SU-DHL-6 (cell line): Measurements from ENCODE around the gene ELOB.

Experiments
- EZH2phosphoT487 ChIP-seq: fragments of 200-600 bp; sonication (generic), shearing (Covaris generic); conservative IDR thresholded peaks from 2 replicates; pipeline ENCODE4 v1.6.1; 2018; ENCODE audit warnings: mild to moderate bottlenecking, antibody characterized with exemption, low read length, moderate library complexity, mixed read lengths
- TF ChIP-seq, protein P1 (sequence below): fragments of 200-600 bp; sonication (generic); IDR thresholded peaks from one replicate; pipeline ENCODE4 v1.5.1; 2017; ENCODE audit warnings: antibody characterized with exemption, mild to moderate bottlenecking, low read length, moderate library complexity; ENCODE audit not compliant: insufficient read depth, poor library complexity, severe bottlenecking

- TF ChIP-seq, protein P1, sequence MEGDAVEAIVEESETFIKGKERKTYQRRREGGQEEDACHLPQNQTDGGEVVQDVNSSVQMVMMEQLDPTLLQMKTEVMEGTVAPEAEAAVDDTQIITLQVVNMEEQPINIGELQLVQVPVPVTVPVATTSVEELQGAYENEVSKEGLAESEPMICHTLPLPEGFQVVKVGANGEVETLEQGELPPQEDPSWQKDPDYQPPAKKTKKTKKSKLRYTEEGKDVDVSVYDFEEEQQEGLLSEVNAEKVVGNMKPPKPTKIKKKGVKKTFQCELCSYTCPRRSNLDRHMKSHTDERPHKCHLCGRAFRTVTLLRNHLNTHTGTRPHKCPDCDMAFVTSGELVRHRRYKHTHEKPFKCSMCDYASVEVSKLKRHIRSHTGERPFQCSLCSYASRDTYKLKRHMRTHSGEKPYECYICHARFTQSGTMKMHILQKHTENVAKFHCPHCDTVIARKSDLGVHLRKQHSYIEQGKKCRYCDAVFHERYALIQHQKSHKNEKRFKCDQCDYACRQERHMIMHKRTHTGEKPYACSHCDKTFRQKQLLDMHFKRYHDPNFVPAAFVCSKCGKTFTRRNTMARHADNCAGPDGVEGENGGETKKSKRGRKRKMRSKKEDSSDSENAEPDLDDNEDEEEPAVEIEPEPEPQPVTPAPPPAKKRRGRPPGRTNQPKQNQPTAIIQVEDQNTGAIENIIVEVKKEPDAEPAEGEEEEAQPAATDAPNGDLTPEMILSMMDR: no peak
- TF ChIP-seq EZH2phosphoT487: no peak
Measured at GRCh38 chr16:2767140-2767731, 9.8 kb downstream of the ELOB start.
